Occipital lobe (tissue), 2 donors: Measurements from ENCODE around the gene KIAA1328. TPM values are rescaled to one million over a fixed set of nuclear protein-coding genes. Genes with fewer than 3 reads are reported as not detected.
"Not testable (repeated sequence)": the region's sequence is repeated elsewhere in the genome, so short reads cannot be mapped to it uniquely, and the experiment has no call there.

Source experiments
- DNase-seq: peaks from one replicate; lab custom pipeline; 2025; lab: John Stamatoyannopoulos, UW
- total RNA-seq: library from RNA; depleted of rRNA; stranded (reverse); fragments of >200 nt; gene quantifications from one replicate; pipeline ENCODE4 v1.2.3, GENCODE V29; 2014

The KIAA1328 gene
- total RNA-seq, 1 donor from 2014 or later, result 28.5 TPM

- no peak for DNase-seq
Observed at GRCh38 chr18:36885981-36886380, 57.1 kb downstream of the KIAA1328 start.

GRCh38 chr18:36887114-36887513 is 58.2 kb downstream of the KIAA1328 start:
- no peak for DNase-seq

- DNase-seq, result no peak
Observed at GRCh38 chr18:36887864-36888263, 58.9 kb downstream of the KIAA1328 start.

- no peak for DNase-seq
Observed at GRCh38 chr18:36888778-36889177, 59.9 kb downstream of the KIAA1328 start.

- DNase-seq, result no peak
Observed at GRCh38 chr18:36889321-36889720, 60.4 kb downstream of the KIAA1328 start.

- no peak for DNase-seq
Observed at GRCh38 chr18:36889742-36890141, 60.8 kb downstream of the KIAA1328 start.

GRCh38 chr18:36890598-36890997 is 61.7 kb downstream of the KIAA1328 start:
- no peak for DNase-seq

- DNase-seq, result no peak
Observed at GRCh38 chr18:36893227-36893626, 64.3 kb downstream of the KIAA1328 start.

GRCh38 chr18:36895606-36896005 is 66.7 kb downstream of the KIAA1328 start:
- no peak for DNase-seq

- DNase-seq, result no peak
Observed at GRCh38 chr18:36897253-36897652, 68.3 kb downstream of the KIAA1328 start.

- DNase-seq, result no peak
Observed at GRCh38 chr18:36899289-36899688, 70.4 kb downstream of the KIAA1328 start.

- DNase-seq, result no peak
Observed at GRCh38 chr18:36900466-36900865, 71.5 kb downstream of the KIAA1328 start.

- DNase-seq, result no peak
Observed at GRCh38 chr18:36901277-36901701, 72.4 kb downstream of the KIAA1328 start.

GRCh38 chr18:36903215-36903928 is 74.4 kb downstream of the KIAA1328 start:
- no peak for DNase-seq

GRCh38 chr18:36905571-36905970 is 76.6 kb downstream of the KIAA1328 start:
- no peak for DNase-seq

- not testable (repeated sequence) for DNase-seq
Observed at GRCh38 chr18:36909282-36909681, 80.4 kb downstream of the KIAA1328 start.

GRCh38 chr18:36912887-36913286 is 84.0 kb downstream of the KIAA1328 start:
- DNase-seq, result no peak

- no peak for DNase-seq
Observed at GRCh38 chr18:36917907-36918306, 89.0 kb downstream of the KIAA1328 start.

- DNase-seq, result no peak
Observed at GRCh38 chr18:36929601-36930000, 100.7 kb downstream of the KIAA1328 start.

- no peak for DNase-seq
Observed at GRCh38 chr18:36931106-36931505, 102.2 kb downstream of the KIAA1328 start.

GRCh38 chr18:36933552-36933951 is 104.6 kb downstream of the KIAA1328 start:
- no peak for DNase-seq

GRCh38 chr18:36934884-36935283 is 106.0 kb downstream of the KIAA1328 start:
- no peak for DNase-seq

GRCh38 chr18:36942264-36942663 is 113.3 kb downstream of the KIAA1328 start:
- no peak for DNase-seq
